HEK293T (cell line): ENCODE results near the gene PCYT2.
"Not testable (repeated sequence)": the region's sequence is repeated elsewhere in the genome, so short reads cannot be mapped to it uniquely, and the experiment has no call there.

ENCODE experiments used
- CTCF ChIA-PET: fragments of 350-600 bp; formaldehyde crosslinking; extraction: SDS; loops from one replicate; lab custom pipeline; 2021; ENCODE audit warnings: antibody characterized with exemption, inconsistent platforms; lab: Yijun Ruan, JAX
- POLR2A ChIA-PET: fragments of 350-600 bp; formaldehyde crosslinking; extraction: SDS; loops from one replicate; lab custom pipeline; 2020; ENCODE audit warnings: antibody characterized with exemption, inconsistent platforms; lab: Yijun Ruan, JAX
- DNase-seq: peaks from one replicate; pipeline ENCODE4 v3.0.0; 2012; ENCODE audit warnings: mixed read lengths; ENCODE audit errors: extremely low spot score
- ARNT ChIP-seq: fragments of 450-650 bp; IDR thresholded peaks from 2 replicates; pipeline ENCODE4 v1.6.1; 2017; ENCODE audit warnings: mild to moderate bottlenecking
- BHLHE40 ChIP-seq: fragments of 450-650 bp; IDR thresholded peaks from 2 replicates; pipeline ENCODE4 v1.6.1; 2016; ENCODE audit warnings: mild to moderate bottlenecking, moderate library complexity, borderline replicate concordance
- CTBP1 ChIP-seq: fragments of 450-650 bp; IDR thresholded peaks from 2 replicates; pipeline ENCODE4 v1.6.1; 2016; ENCODE audit warnings: borderline replicate concordance
- ELF4 ChIP-seq: fragments of 450-650 bp; IDR thresholded peaks from 2 replicates; pipeline ENCODE4 v1.6.1; 2017; ENCODE audit warnings: antibody characterized with exemption
- FOXA1 ChIP-seq: fragments of 450-650 bp; IDR thresholded peaks from 2 replicates; pipeline ENCODE4 v1.6.1; 2016; ENCODE audit warnings: mild to moderate bottlenecking
- FOXK2 ChIP-seq: fragments of 450-650 bp; IDR thresholded peaks from 2 replicates; pipeline ENCODE4 v1.6.1; 2016; ENCODE audit warnings: mild to moderate bottlenecking
- FOXM1 ChIP-seq: fragments of 450-650 bp; IDR thresholded peaks from 2 replicates; pipeline ENCODE4 v1.6.1; 2017; ENCODE audit warnings: mild to moderate bottlenecking, borderline replicate concordance
- HDGF ChIP-seq: fragments of 450-650 bp; IDR thresholded peaks from 2 replicates; pipeline ENCODE4 v1.6.1; 2017; ENCODE audit warnings: antibody characterized with exemption, borderline replicate concordance
- L3MBTL2 ChIP-seq: fragments of 450-650 bp; conservative IDR thresholded peaks from 2 replicates; pipeline ENCODE4 v1.6.1; 2016; ENCODE audit warnings: mild to moderate bottlenecking
- LEF1 ChIP-seq: fragments of 450-650 bp; IDR thresholded peaks from 2 replicates; pipeline ENCODE4 v1.6.1; 2017; ENCODE audit warnings: mild to moderate bottlenecking, borderline replicate concordance
- NFRKB ChIP-seq: fragments of 450-650 bp; IDR thresholded peaks from 2 replicates; pipeline ENCODE4 v1.6.1; 2016; ENCODE audit warnings: mild to moderate bottlenecking, moderate library complexity
- SP1 ChIP-seq: fragments of 450-650 bp; IDR thresholded peaks from 2 replicates; pipeline ENCODE4 v1.6.1; 2017
- SUZ12 ChIP-seq: fragments of 450-650 bp; IDR thresholded peaks from 2 replicates; pipeline ENCODE4 v1.6.1; 2016; ENCODE audit warnings: mild to moderate bottlenecking
- TARDBP ChIP-seq: fragments of 450-650 bp; IDR thresholded peaks from 2 replicates; pipeline ENCODE4 v1.6.1; 2016
- ZNF384 ChIP-seq: fragments of 450-650 bp; IDR thresholded peaks from 2 replicates; pipeline ENCODE4 v1.6.1; 2016
- TF ChIP-seq, protein P1 (sequence below): fragments of 450-650 bp; IDR thresholded peaks from 2 replicates; pipeline ENCODE4 v1.6.1; 2016

PCYT2 gene

DNA sequence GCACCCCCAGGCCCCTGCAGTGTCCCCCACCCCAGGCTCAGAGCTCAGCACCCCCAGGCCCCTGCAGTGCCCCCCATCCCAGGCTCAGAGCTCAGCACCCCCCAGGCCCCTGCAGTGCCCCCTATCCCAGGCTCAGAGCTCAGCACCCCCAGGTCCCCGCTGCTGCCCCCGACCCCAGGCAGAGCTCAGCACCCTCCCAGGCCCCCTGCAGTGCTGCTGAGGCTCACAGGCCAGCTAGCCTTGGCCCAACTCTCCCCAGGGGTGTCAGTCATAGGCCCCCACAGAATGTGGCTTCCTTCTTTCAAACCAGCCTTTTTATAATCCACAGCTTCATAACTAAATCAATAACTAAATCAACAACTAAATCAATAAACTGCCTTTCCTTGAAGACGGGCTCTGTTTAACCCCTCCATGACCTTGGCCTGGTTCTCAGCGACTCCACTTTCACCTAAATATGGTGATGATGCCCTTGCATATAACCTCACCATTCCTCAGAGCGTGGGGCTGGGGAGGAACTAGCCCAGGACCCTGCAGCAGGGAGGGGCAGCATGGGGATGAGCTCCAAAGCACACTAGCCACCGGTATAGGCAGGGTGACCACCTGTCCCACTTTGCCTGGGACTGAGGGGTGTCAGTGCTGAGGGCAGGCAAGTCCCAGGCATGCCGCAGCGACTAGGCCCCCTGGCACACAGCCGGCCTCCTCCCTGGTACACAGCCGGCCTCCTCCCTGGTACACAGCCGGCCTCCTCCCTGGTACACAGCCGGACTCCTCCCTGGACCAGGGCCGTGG, 44.8 kb upstream of the PCYT2 start:
- DNase-seq: no peak
- CTCF ChIA-PET: no interaction called here
- TF ChIP-seq ELF4 (no peak), TARDBP (no peak), CTBP1 (no peak), LEF1 (no peak), HDGF (no peak)
- TF ChIP-seq, protein P1, sequence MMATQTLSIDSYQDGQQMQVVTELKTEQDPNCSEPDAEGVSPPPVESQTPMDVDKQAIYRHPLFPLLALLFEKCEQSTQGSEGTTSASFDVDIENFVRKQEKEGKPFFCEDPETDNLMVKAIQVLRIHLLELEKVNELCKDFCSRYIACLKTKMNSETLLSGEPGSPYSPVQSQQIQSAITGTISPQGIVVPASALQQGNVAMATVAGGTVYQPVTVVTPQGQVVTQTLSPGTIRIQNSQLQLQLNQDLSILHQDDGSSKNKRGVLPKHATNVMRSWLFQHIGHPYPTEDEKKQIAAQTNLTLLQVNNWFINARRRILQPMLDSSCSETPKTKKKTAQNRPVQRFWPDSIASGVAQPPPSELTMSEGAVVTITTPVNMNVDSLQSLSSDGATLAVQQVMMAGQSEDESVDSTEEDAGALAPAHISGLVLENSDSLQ: no peak
- POLR2A ChIA-PET: interaction anchor here (1.1 kb wide), 1 partner anchor 17 kb away, joined by 4 read pairs; no protein-coding TSS in a partner anchor

DNA sequence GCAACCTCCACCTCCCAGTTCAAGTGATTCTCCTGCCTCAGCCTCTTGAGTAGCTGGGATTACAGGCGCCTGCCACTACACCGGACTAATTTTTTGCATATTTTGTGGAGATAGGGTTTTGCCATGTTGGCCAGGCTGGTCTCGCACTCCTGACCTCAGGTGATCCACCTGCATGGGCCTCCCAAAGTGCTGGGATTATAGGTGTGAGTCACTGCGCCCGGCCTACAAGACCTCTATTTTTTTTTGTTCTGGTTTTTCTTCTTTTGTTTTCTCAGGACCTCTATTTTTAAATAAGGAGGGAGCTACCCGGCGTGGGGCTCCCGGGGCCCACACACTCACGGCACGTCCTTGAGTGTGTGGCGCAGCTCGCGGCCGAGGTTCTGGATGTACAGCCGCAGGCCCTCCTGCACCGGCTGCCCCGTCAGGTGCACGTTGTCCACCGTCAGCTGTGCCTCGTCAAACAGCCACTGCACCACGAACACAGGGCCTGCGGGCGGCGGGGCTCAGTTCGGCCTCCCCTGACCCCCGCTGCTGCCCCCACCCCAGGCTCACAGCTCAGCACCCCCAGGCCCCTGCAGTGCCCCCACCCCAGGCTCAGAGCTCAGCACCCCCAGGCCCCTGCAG, 44.0 kb upstream of the PCYT2 start:
- POLR2A ChIA-PET: interaction anchor here (1.1 kb wide), 1 partner anchor 17 kb away, joined by 4 read pairs; no protein-coding TSS in a partner anchor

DNA sequence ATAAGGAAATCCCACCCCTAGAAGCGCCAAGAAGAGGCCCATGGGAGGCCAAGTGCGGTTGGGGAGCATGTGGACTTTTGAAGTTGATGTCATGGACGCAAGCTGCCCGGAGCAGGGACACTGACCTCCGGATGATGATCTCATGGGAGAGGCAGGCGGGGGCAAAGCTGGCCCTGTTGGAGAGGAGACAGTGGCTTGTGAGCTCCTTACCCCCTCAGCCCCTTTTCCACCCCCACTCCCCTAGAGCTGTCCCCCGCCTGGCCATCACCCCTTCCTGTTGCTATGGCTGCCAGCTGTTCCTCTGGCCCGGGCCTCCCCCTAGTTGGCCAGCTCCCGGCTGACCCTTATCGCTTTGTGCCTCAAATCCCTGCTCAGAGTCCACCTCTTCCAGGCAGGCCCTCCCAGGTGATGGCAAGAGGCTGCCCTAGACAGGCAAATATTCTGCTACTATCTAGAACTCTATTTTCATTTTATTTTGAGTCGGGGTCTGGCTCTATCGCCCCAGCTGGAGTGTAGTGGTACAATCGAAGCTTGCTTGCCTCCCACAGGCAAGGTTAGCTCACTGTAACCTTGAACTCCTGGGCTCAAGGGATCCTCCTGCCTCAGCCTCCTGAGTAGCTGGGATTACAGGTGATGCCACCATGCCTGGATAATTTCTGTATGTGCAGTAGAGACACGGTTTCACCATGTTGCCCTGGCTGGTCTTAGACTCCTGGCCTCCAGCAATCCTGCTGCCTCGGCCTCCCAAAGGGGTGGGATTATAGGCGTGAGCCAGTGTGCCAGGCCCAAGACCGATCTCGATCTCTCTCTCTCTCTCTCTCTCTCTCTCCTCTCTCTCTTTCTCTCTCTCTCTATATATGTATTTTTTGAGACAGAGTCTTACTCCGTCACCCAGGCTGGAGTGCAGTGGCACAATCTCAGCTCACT, 43.2 kb upstream of the PCYT2 start:
- no peak for DNase-seq
- ChIA-PET CTCF (interaction anchor here (1.3 kb wide), 1 partner anchor 76 kb away, joined by 3 read pairs; no protein-coding TSS in a partner anchor), POLR2A (interaction anchor here (0.7 to 2.2 kb wide), 3 partner anchors 16 to 85 kb away, joined by 3 to 5 read pairs (median 4); no protein-coding TSS in a partner anchor)
- TF ChIP-seq TARDBP (no peak), ZNF384 (no peak), BHLHE40 (no peak), CTBP1 (no peak), NFRKB (no peak), LEF1 (no peak), ELF4 (no peak), SP1 (no peak), HDGF (no peak), FOXK2 (no peak), SUZ12 (no peak), ARNT (no peak), FOXM1 (no peak), FOXA1 (no peak), L3MBTL2 (no peak)
- TF ChIP-seq, protein P1: no peak

More for the DNA sequence above, 44.0 kb upstream of the PCYT2 start:
- DNase-seq: no peak
- no peak for TF ChIP-seq NFRKB
- CTCF ChIA-PET: interaction anchor here (1.3 kb wide), 1 partner anchor 76 kb away, joined by 3 read pairs; no protein-coding TSS in a partner anchor

DNA sequence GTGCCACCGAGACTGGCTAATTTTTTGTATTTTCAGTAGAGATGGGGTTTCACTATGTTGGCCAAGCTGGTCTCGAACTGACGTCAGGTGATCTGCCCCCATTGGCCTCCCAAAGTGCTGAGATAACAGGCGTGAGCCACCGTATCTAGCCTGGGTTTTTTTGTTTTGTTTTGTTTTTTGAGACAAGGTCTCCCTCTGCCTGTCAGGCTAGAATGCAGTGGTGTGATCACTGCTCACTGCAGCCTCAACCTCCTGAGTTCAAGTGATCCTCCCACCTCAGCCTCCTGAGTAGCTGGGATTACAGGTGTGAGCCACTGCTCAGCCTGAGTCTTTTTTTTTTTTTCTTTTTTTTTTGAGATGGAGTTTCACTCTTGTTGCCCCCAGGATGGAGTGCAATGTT, 42.2 kb upstream of the PCYT2 start:
- POLR2A ChIA-PET: interaction anchor here (1.9 to 2.2 kb wide), 2 partner anchors 15 to 83 kb away, joined by 4 to 5 read pairs; no protein-coding TSS in a partner anchor
- CTCF ChIA-PET: interaction anchor here (1.1 kb wide), 1 partner anchor 10 kb away, joined by 4 read pairs; no protein-coding TSS in a partner anchor
- not testable (repeated sequence) for DNase-seq

DNA sequence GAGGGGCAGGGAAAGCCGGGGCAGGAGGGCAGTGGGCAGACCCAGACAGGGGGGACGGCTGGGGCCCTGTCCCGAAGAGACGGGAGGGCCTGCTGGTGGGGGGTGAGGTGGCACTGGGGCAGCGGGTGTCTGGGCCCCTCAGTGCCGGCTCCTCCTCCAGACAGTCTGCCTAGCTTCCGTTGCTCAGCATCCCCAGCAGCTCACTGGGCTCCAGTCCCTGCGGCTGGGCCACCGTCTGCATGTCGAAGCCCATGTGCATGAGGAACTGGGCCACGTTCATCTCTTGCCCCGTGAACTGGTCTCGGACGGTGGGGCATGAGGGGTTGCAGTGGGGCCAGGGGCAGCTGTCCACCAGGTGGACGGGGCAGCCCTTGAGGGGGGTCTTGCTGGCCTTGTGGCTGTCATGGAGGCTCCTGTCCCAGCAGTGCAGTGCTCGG, 41.6 kb upstream of the PCYT2 start:
- ChIA-PET CTCF (interaction anchor here (1.1 kb wide), 1 partner anchor 10 kb away, joined by 4 read pairs; no protein-coding TSS in a partner anchor), POLR2A (interaction anchor here (1.9 to 2.2 kb wide), 2 partner anchors 15 to 82 kb away, joined by 4 to 5 read pairs; no protein-coding TSS in a partner anchor)
- DNase-seq: no peak
- no peak for TF ChIP-seq SP1
- no peak for TF ChIP-seq LEF1
- TF ChIP-seq ARNT: no peak
- no peak for TF ChIP-seq NFRKB
- TF ChIP-seq TARDBP: no peak
- TF ChIP-seq HDGF: no peak
- TF ChIP-seq FOXA1: no peak
- no peak for TF ChIP-seq CTBP1
- no peak for TF ChIP-seq ELF4
- TF ChIP-seq FOXK2: no peak
- no peak for TF ChIP-seq FOXM1
- no peak for TF ChIP-seq SUZ12
- no peak for TF ChIP-seq BHLHE40
